HEK293T (cell line): ENCODE results near the gene DSTYK.

Source experiments
- FOXK2 ChIP-seq: fragments of 450-650 bp; IDR thresholded peaks from 2 replicates; pipeline ENCODE4 v1.6.1; 2016; ENCODE audit warnings: mild to moderate bottlenecking
- FOXM1 ChIP-seq: fragments of 450-650 bp; IDR thresholded peaks from 2 replicates; pipeline ENCODE4 v1.6.1; 2017; ENCODE audit warnings: mild to moderate bottlenecking, borderline replicate concordance
- PKNOX1 ChIP-seq: fragments of 450-650 bp; IDR thresholded peaks from 2 replicates; pipeline ENCODE4 v1.6.1; 2016
- SP1 ChIP-seq: fragments of 450-650 bp; IDR thresholded peaks from 2 replicates; pipeline ENCODE4 v1.6.1; 2017
- SUZ12 ChIP-seq: fragments of 450-650 bp; IDR thresholded peaks from 2 replicates; pipeline ENCODE4 v1.6.1; 2016; ENCODE audit warnings: mild to moderate bottlenecking

DNA sequence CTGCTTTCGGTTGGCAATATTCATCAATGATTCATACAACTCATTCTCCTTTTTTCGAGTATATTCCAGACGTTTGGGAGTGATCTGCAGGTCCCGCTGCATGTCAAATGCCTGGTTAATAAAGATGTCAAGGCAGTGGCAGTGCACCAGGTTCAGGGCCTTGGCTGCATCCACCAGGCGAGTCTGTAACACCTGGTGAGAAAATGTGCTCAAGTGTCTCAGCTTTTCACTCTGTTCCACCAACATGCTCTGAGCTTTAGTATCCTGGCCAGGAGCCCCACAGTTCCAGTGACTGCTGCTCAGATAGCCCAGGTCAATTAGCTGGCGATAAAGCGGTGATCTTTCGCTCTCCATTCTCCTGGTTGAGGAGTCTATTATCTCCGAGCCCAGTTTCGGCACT lies 42.3 kb downstream of the DSTYK start:
- TF ChIP-seq FOXM1 (no peak), SUZ12 (no peak), SP1 (no peak), PKNOX1 (no peak), FOXK2 (no peak)
